ENCODE measurements around the gene AGO4. TPM values are rescaled to one million over a fixed set of nuclear protein-coding genes. Genes with fewer than 3 reads are reported as not detected.
A peak's percentile ranks its signal among the peaks of the same experiment; 100 is the strongest.
"Not testable (repeated sequence)": the region's sequence is repeated elsewhere in the genome, so short reads cannot be mapped to it uniquely, and the experiment has no call there.

AGO4 gene
- total RNA-seq, 1 donor from 2014 or later = 16.5 TPM

DNA sequence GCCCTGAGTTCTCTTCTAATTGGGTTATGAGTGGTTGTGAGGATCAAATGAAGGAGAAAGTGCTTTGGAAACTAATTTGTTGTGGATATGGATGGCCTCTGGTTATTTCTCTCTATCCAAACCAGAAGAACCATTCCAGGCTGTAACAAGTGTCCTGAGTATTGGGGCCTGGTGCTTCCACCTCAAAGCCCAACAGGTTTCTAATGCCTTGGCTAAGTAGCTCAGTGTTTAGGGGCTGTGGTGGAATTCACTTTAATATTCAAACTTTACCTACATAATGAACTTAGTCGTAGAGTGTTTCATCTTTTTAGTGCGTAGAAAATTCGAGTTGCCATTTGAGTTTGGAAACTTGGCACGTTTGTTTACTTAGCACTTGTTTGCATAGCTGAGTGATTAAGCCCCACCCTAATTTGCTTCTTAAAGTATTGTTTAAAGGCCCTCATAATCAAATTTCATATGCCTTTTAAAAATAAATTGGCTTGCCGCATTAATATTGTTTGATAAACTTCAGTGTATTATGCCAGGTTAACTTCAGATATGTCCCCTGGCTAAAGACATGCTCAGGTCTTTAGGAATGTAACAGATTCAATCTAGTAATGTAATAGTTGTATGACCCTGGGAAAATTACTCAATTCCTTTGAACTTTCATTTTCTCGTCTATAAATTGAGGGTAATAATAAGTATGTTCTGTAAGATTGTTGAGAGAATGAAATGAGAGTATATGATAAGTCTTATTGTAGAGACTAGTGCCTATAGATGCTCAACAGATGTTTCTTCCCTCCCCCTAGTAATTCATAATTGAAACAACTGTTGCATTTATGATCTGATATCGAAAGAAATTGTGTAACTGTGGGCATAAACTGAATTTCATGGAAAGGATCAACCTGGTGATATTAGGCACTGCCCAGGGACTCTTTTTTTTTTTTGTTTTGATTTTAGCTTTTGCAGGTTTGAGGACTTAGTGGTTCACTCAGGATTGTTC lies 1.6 kb downstream of the AGO4 start:
- intact Hi-C loops (cut with DNase I) = no loop called here
- no peak for DNase-seq (ENCODE audit: missing footprints)
- no peak for ATAC-seq

DNA sequence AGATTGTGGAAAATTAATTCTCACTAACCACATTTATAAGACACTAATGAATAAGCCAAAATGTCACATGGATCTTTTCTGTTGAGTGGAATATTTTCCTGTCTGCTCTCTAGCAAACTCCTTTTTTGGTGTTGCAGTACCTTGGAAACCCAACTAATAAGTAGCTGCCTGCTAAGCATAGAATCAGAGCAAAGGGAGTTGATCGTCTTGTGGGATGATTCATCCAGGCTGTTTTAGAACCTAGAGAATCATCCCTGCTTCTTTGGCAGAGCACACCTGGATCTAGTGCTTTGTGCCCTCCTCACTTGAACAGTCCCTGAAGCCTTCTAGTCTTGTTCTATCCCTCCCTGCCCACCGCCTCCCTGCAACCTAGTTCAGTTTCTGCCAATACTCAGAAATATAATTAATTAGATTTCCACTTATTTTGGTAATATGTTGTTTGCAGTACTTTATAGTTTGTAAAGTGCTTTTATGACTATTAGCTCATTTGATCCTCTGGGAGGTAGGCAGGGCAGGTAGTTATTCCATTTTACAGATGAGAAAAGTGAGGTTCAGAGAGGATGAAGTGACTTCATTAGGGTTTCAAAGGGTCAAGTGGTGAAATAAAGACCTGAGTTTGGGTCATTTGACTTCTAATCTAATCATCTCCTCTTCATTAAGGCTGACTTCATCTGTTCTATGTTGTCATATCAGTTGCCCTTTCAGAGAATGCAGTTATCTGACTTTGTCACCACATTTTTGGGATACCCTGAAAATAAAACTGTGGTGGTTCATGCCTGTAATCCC lies 2.5 kb downstream of the AGO4 start:
- intact Hi-C loops (cut with DNase I) = no loop called here
- ATAC-seq (no peak), DNase-seq (ENCODE audit: missing footprints) (no peak)

- DNase-seq (ENCODE audit: missing footprints); ATAC-seq; intact Hi-C loops (cut with DNase I): not testable (repeated sequence)
These were observed 4.9 kb downstream of the AGO4 start for GRCh38 chr1:35812754-35813153.

- intact Hi-C loops (cut with DNase I) = no loop called here
- DNase-seq (ENCODE audit: missing footprints) (no peak), ATAC-seq (no peak)
These were observed 17.4 kb downstream of the AGO4 start for GRCh38 chr1:35825255-35825654.

- DNase-seq (ENCODE audit: missing footprints) (no peak), ATAC-seq (no peak)
- intact Hi-C loops (cut with DNase I) = no loop called here
These were observed 24.6 kb downstream of the AGO4 start for GRCh38 chr1:35832276-35832905.

- intact Hi-C loops (cut with DNase I) = no loop called here
- ATAC-seq = no peak
- no peak for DNase-seq (ENCODE audit: missing footprints)
These were observed 25.6 kb downstream of the AGO4 start for GRCh38 chr1:35833395-35833794.

GRCh38 chr1:35834218-35834617 lies 26.4 kb downstream of the AGO4 start:
- DNase-seq (ENCODE audit: missing footprints) = no peak
- no peak for ATAC-seq
- intact Hi-C loops (cut with DNase I) = no loop called here

GRCh38 chr1:35835398-35835797 lies 27.6 kb downstream of the AGO4 start:
- DNase-seq (ENCODE audit: missing footprints) = no peak
- intact Hi-C loops (cut with DNase I) = no loop called here
- ATAC-seq = no peak

GRCh38 chr1:35836734-35837133 lies 28.9 kb downstream of the AGO4 start:
- DNase-seq (ENCODE audit: missing footprints) (no peak), ATAC-seq (no peak)
- intact Hi-C loops (cut with DNase I) = no loop called here

DNA sequence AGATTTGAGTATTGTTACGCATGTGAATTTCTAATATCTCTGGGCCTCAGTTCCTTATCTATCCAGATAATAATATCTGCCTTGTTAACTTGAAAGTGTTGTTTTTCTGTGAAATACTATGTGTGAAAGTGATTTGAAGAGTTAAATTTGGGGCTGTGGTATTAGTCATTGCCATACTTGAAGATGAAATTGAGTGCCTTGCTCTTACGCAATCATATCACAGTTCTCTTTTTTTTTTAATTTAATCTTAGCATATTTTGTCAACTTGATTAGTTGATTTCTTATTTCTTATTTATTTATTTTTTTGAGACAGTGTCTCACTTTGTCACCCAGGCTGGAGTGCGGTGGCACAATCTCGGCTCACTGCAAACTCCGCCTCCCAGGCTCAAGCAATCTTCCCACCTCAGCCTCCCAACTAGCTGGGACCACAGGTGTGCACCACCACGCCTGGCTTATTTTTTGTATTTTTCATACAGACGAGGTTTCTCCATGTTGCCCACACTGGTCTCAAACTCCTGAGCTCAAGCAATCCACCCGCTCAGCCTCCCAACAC lies 31.0 kb downstream of the AGO4 start:
- ATAC-seq = no peak
- intact Hi-C loops (cut with DNase I) = no loop called here
- no peak for DNase-seq (ENCODE audit: missing footprints)

GRCh38 chr1:35844826-35845225 lies 37.0 kb downstream of the AGO4 start:
- no peak for DNase-seq (ENCODE audit: missing footprints)
- no peak for ATAC-seq
- intact Hi-C loops (cut with DNase I) = no loop called here

DNA sequence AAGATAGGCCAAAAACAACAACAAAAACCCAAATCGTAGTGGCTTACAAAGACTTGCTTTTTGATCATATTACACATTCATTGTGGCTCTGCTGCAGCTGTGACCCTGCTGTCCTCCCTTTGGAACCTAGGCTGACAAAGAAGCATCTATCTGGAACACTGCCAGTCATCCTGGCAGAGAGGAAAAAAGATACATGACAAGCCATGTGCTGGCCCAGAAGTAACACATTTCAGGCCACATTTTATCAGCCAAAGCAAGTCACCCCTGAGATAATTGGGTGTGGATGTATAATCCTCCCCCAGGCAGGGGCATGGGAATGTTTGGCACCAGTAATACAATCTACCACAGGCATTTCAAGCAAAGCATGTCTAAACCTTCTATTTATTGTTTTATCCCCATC lies 38.0 kb downstream of the AGO4 start:
- ATAC-seq = peak; percentile 49
- intact Hi-C loops (cut with DNase I) = no loop called here
- no peak for DNase-seq (ENCODE audit: missing footprints)

DNA sequence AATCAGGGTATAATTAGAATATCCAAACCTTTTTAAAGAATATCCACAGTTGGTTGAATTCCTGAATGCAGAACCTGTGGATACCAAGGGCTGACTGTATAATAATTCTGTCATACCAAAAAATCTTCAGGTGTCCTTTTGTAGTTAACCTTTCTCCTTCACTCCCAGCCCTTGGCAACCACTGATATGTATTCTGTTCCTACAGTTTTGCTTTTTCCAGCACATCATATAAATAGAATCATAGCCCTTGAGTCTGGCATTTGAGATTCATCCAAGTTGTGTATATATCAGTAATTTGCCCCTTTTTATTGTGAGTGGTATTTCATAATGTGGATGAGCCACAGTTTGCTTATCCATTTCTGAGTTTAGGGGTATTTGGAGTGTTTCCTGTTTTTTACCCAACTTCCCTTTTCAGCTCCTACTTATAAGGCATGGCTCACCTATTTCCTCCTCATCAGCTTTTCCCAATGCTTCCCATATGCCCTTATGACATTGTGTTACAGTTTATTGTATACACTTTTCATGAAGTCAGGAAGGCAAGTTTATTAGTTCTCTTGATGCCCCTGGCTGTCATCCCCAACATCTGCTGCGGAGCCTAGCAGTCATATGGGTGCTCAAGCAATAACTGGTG lies 40.2 kb downstream of the AGO4 start:
- DNase-seq (ENCODE audit: missing footprints) = no peak
- intact Hi-C loops (cut with DNase I) = no loop called here
- peak; percentile 29 for ATAC-seq

DNA sequence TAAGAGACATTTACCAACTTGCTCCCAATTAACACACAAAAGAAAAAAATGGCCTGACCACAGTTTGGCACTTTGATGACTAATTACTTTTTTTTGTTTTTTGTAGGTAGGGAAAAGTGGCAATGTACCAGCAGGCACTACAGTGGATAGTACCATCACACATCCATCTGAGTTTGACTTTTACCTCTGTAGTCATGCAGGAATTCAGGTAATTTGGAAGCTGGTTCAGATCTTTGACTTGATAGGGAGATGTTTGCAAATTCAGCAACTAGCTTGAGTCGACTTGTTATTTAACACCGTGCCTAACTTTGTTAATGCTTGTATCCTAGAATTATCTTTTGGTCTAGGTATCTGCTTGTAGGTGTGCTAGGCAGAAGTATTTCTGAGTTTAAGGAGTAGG lies 42.2 kb downstream of the AGO4 start:
- ATAC-seq (no peak), DNase-seq (ENCODE audit: missing footprints) (no peak)
- intact Hi-C loops (cut with DNase I) = loop anchor here (10.0 kb wide), 1 partner anchor 235 kb away; the partner anchor contains the start of genes ADPRS and TEKT2

DNA sequence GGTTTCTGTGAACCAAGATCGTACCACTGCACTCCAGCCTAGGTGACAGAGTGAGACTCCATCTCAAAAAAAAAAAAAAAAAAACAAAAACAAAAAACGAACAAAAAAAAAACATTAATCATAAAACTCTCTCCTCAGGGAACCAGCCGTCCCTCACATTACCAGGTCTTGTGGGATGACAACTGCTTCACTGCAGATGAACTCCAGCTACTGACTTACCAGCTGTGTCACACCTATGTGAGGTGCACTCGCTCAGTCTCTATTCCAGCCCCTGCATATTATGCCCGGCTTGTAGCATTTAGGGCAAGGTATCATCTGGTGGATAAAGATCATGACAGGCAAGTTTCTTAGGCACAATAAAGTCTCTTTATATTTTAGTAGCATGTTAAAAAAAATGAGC lies 42.9 kb downstream of the AGO4 start:
- intact Hi-C loops (cut with DNase I) = loop anchor here (10.0 kb wide), 1 partner anchor 234 kb away; the partner anchor contains the start of genes ADPRS and TEKT2
- DNase-seq (ENCODE audit: missing footprints) (no peak), ATAC-seq (no peak)

- intact Hi-C loops (cut with DNase I) = loop anchor here (10.0 kb wide), 1 partner anchor 234 kb away; the partner anchor contains the start of genes ADPRS and TEKT2
- no peak for DNase-seq (ENCODE audit: missing footprints)
- peak; percentile 74 for ATAC-seq
These were observed 43.5 kb downstream of the AGO4 start for GRCh38 chr1:35851132-35851869.

- intact Hi-C loops (cut with DNase I) = loop anchor here (10.0 kb wide), 1 partner anchor 233 kb away; the partner anchor contains the start of genes ADPRS and TEKT2
- ATAC-seq (no peak), DNase-seq (ENCODE audit: missing footprints) (no peak)
These were observed 44.4 kb downstream of the AGO4 start for GRCh38 chr1:35852241-35852640.
